ENCODE data around the gene SSC5D. TPM values are rescaled to one million over a fixed set of nuclear protein-coding genes. Genes with fewer than 3 reads are reported as not detected.
A peak's percentile ranks its signal among the peaks of the same experiment; 100 is the strongest.

SSC5D gene
- total RNA-seq, 1 experiment from 2014 or later = 3.2 TPM

- H4K8ac ChIP-seq (replicated peaks; ENCODE audit: insufficient read length, low read depth, low read length) = no peak overlapping the region
- no peak overlapping the region for H2BK5ac ChIP-seq (ENCODE audit: insufficient read length, low read length)
- no peak overlapping the region for H4K5ac ChIP-seq (ENCODE audit: insufficient read length, low read depth, low read length)
- no peak overlapping the region for H2BK20ac ChIP-seq (ENCODE audit: low read depth, low read length, poor library complexity, severe bottlenecking)
- no peak overlapping the region for H2AFZ ChIP-seq (ENCODE audit: low read length)
- WGBS (ENCODE audit: extremely low coverage, insufficient read length, low lambda C conversion rate) = no CpG with 5 or more reads among the region's 53 CpGs
- no peaks in the 10 kb centered on the region for H3K79me2 ChIP-seq (ENCODE audit: insufficient read depth, low read length)
- H3K9ac ChIP-seq (ENCODE audit: extremely low read depth, insufficient read length, low read length) = no peak overlapping the region
- no peak overlapping the region for H3K23ac ChIP-seq (ENCODE audit: insufficient read length, low read depth, low read length)
- no peak overlapping the region for H2BK120ac ChIP-seq (ENCODE audit: low read depth, low read length, poor library complexity, severe bottlenecking)
- H3T11ph ChIP-seq (ENCODE audit: low read length) = no peak overlapping the region
- H3K23me2 ChIP-seq (ENCODE audit: insufficient read length, low read depth, low read length, poor library complexity, severe bottlenecking) = peaks cover 8% of the 10 kb centered on the region
- H2BK12ac ChIP-seq (ENCODE audit: insufficient read length, low read depth, low read length) = no peak overlapping the region
- no peaks in the 10 kb centered on the region for H3K9me3 ChIP-seq (ENCODE audit: control insufficient read depth, low read depth, low read length)
- H3K79me1 ChIP-seq (ENCODE audit: insufficient read depth, low read depth, low read length, poor library complexity, severe bottlenecking) = no peaks in the 10 kb centered on the region
- no peaks in the 10 kb centered on the region for H3K27me3 ChIP-seq (ENCODE audit: insufficient read depth, low read length)
- H2BK15ac ChIP-seq (ENCODE audit: low read depth, low read length) = no peak overlapping the region
- H3K9me3 Mint-ChIP-seq = no peaks in the 10 kb centered on the region
- no peak overlapping the region for H3K56ac ChIP-seq (ENCODE audit: insufficient read length, low read depth, low read length)
- peaks cover 14 to 35% of the 10 kb centered on the region in 2 experiments for H3K4me1 Mint-ChIP-seq
- no peak overlapping the region for H3K4me2 ChIP-seq (ENCODE audit: insufficient read depth, insufficient read length, low read length)
- H3K4ac ChIP-seq (ENCODE audit: low read depth, low read length) = no peak overlapping the region
- peaks cover 3% of the 10 kb centered on the region; the same call in 1 of the 2 replicates for H3K27me3 Mint-ChIP-seq (ENCODE audit: low read depth)
- no peak overlapping the region for H2AK5ac ChIP-seq (ENCODE audit: insufficient read length, low read length)
- H3K4me3 Mint-ChIP-seq = peak overlapping the region; percentile 86 to 93
- H4K91ac ChIP-seq (ENCODE audit: insufficient read length, low read depth, low read length) = no peak overlapping the region
- no peak overlapping the region for H3K14ac ChIP-seq (ENCODE audit: insufficient read depth, low read length)
- H4K20me1 ChIP-seq (ENCODE audit: control insufficient read depth, insufficient read depth, insufficient read length) = no peaks in the 10 kb centered on the region
- peak overlapping the region in 2 of 3 experiments; percentile 8 to 64; a peak in 4 of 7 replicates for H3K27ac Mint-ChIP-seq
- H3K18ac ChIP-seq (ENCODE audit: insufficient read length, low read depth, low read length) = no peak overlapping the region
- peaks cover 0 to 8% (median 2%) of the 10 kb centered on the region in 3 experiments; a peak in 5 of 7 replicates for H3K36me3 Mint-ChIP-seq (ENCODE audit: insufficient read depth in 1 of 3, low read depth in 3 of 3)
- peaks cover 3% of the 10 kb centered on the region for H3K4me1 ChIP-seq (ENCODE audit: insufficient read depth, low read length)
- no peak overlapping the region for H3K27ac ChIP-seq (ENCODE audit: insufficient read length, low read depth, low read length)
- TF ChIP-seq CTCF (conservative IDR thresholded peaks at IDR 0.05) = no peak
- no peak for DNase-seq
Observed at GRCh38 chr19:55486043-55486970, 1.9 kb upstream of the SSC5D start.

Data from H9 (cell line).